GM12878 (cell line): Measurements from ENCODE around the gene MYRF. TPM values are rescaled to one million over a fixed set of nuclear protein-coding genes. Genes with fewer than 3 reads are reported as not detected.

ENCODE experiments used
- ATAC-seq: fragments of 200-7000 bp; cut with Tn5 transposase; 3 replicates; pipeline ENCODE4 v1.9.1; 2020; ENCODE audit warnings: mild to moderate bottlenecking, moderate library complexity
- BruUV-seq: library from RNA; stranded (reverse); fragments of 400-500 nt; replicated peaks from 2 replicates; lab custom pipeline; 2021; lab: Mats Ljungman, UMichigan
- CTCF ChIA-PET: fragments of 300-600 bp; sonication (Branson Sonifier 250); formaldehyde crosslinking; extraction: SDS; loops from one replicate; lab custom pipeline; 2021; ENCODE audit warnings: inconsistent platforms; lab: Yijun Ruan, JAX
- POLR2A ChIA-PET: fragments of 350-600 bp; formaldehyde crosslinking; extraction: SDS; loops from one replicate; lab custom pipeline; 2021; ENCODE audit warnings: inconsistent platforms; lab: Charles Lee
- RAD21 ChIA-PET: fragments of 300-600 bp; sonication (Branson Sonifier 250); formaldehyde crosslinking; loops from one replicate; lab custom pipeline; 2023; ENCODE audit warnings: antibody characterized with exemption; ENCODE audit not compliant: unreplicated experiment; lab: Charles Lee
- SMC1A ChIA-PET: fragments of 300-600 bp; sonication (Branson Sonifier 250); formaldehyde crosslinking; loops from one replicate; lab custom pipeline; 2023; ENCODE audit not compliant: unreplicated experiment, uncharacterized antibody; lab: Charles Lee
- DNase-seq: peaks from one replicate; pipeline ENCODE4 v3.0.0-alpha.2; 2011; ENCODE audit warnings: low read depth, low spot score
- FAIRE-seq: peaks from 3 replicates; lab custom pipeline; 2011; peaks lifted over from hg19 to GRCh38; lab: Jason Lieb, UNC
- H2AFZ ChIP-seq: 2 replicates; pipeline ENCODE4 v1.6.0; 2011; ENCODE audit warnings: low read depth, low read length, control low read depth; ENCODE audit not compliant: control insufficient read depth
- H3K27ac ChIP-seq: 2 replicates; pipeline ENCODE4 v1.5.1; 2011; ENCODE audit warnings: control low read depth; ENCODE audit not compliant: control insufficient read depth, insufficient read depth
- H3K27me3 ChIP-seq, 2 experiments: replicated peaks in 1 of 2; 2 replicates each; pipeline versions ENCODE4 v1.6.0 to v1.6.1; 2011; ENCODE audit warnings: low read length in 1 of 2; ENCODE audit not compliant: control insufficient read depth in 2 of 2, insufficient read depth in 2 of 2
- H3K36me3 ChIP-seq, 2 experiments: 2 replicates each; pipeline ENCODE4 v1.5.1; 2011; ENCODE audit warnings: low read length in 1 of 2; ENCODE audit not compliant: control insufficient read depth in 2 of 2, insufficient read depth in 2 of 2
- H3K4me1 ChIP-seq: 2 replicates; pipeline ENCODE4 v1.6.1; 2011; ENCODE audit warnings: mild to moderate bottlenecking, low read length, moderate library complexity, mixed read lengths; ENCODE audit not compliant: control insufficient read depth, insufficient read depth
- H3K4me2 ChIP-seq: 2 replicates; pipeline ENCODE4 v1.6.0; 2011; ENCODE audit warnings: control low read depth; ENCODE audit not compliant: control insufficient read depth, insufficient read depth
- H3K4me3 ChIP-seq: fragments of 200-600 bp; sonication (generic); 2 replicates; pipeline ENCODE4 v1.5.1; 2016
- H3K79me2 ChIP-seq: 2 replicates; pipeline ENCODE4 v1.6.0; 2011; ENCODE audit warnings: low read length; ENCODE audit not compliant: control insufficient read depth, insufficient read depth
- H3K9ac ChIP-seq: 2 replicates; pipeline ENCODE4 v1.8.0; 2011; ENCODE audit warnings: low read length, control low read depth, mixed read lengths; ENCODE audit not compliant: control insufficient read depth, insufficient read depth
- H3K9me3 ChIP-seq: replicated peaks from 3 replicates; pipeline ENCODE4 v1.5.1; 2011; ENCODE audit warnings: mild to moderate bottlenecking, low read length; ENCODE audit not compliant: control insufficient read depth, insufficient read depth
- H4K20me1 ChIP-seq: 2 replicates; pipeline ENCODE4 v1.6.0; 2011; ENCODE audit not compliant: control insufficient read depth, insufficient read depth
- CHD1 ChIP-seq: IDR thresholded peaks from 2 replicates; pipeline ENCODE4 v1.6.1; 2012; ENCODE audit warnings: low read depth, low read length, improper control_type of control experiment
- EED ChIP-seq: sonication (generic); IDR thresholded peaks from 2 replicates; pipeline ENCODE4 v1.6.1; 2016; ENCODE audit warnings: antibody characterized with exemption, low read depth
- HDGF ChIP-seq: fragments of 450-650 bp; IDR thresholded peaks from 2 replicates; pipeline ENCODE4 v1.6.1; 2016; ENCODE audit warnings: antibody characterized with exemption
- MXI1 ChIP-seq: fragments of 150-350 bp; IDR thresholded peaks from 2 replicates; pipeline ENCODE4 v1.6.1; 2011; ENCODE audit warnings: low read depth, mild to moderate bottlenecking, inconsistent platforms, low read length, improper control_type of control experiment
- NBN ChIP-seq: fragments of 450-650 bp; IDR thresholded peaks from 2 replicates; pipeline ENCODE4 v1.6.1; 2016
- POLR2AphosphoS5 ChIP-seq: IDR thresholded peaks from 2 replicates; pipeline ENCODE4 v1.6.1; 2011; ENCODE audit warnings: mild to moderate bottlenecking, low read length, inconsistent platforms
- RB1 ChIP-seq: fragments of 450-650 bp; formaldehyde crosslinking; IDR thresholded peaks from 2 replicates; pipeline ENCODE4 v1.6.1; 2017; ENCODE audit warnings: mild to moderate bottlenecking, borderline replicate concordance
- RUNX3 ChIP-seq: IDR thresholded peaks from 2 replicates; pipeline ENCODE4 v1.6.1; 2012; ENCODE audit warnings: low read length, inconsistent platforms
- SUZ12 ChIP-seq: fragments of 200-600 bp; sonication (generic); IDR thresholded peaks from one replicate; pipeline ENCODE4 v1.6.1; 2018; ENCODE audit warnings: antibody characterized with exemption, mild to moderate bottlenecking; ENCODE audit not compliant: unreplicated experiment
- ZNF384 ChIP-seq: IDR thresholded peaks from 2 replicates; pipeline ENCODE4 v1.6.1; 2012; ENCODE audit warnings: low read depth, mild to moderate bottlenecking, low read length, improper control_type of control experiment, borderline replicate concordance
- WGBS: methylation state at CpG from one replicate; pipeline ENCODE4 v1.1.6; 2016; ENCODE audit warnings: low lambda C conversion rate; ENCODE audit not compliant: insufficient replicate concordance, insufficient coverage; ENCODE audit errors: missing lambda C conversion rate; 5-methylcytosine and 5-hydroxymethylcytosine counted together
- in situ Hi-C: fragments of 300-500 bp; cut with MboI; formaldehyde crosslinking; loops from 9 replicates; pipeline ENCODE4 v1.14.3; 2018; ENCODE audit warnings: mixed read lengths
- intact Hi-C: fragments of 100-400 bp; cut with micrococcal nuclease; formaldehyde crosslinking; loops from one replicate; pipeline ENCODE4 v1.14.2; 2022; ENCODE audit not compliant: unreplicated experiment
- polyA plus RNA-seq, 11 experiments: library from polyadenylated mRNA; depleted of rRNA in 4 of 11; unstranded in 6 of 11; stranded (reverse) in 5 of 11; fragments of >200 nt; fragmentation: Nextera tagmentation in 4 of 11; fragmentation: Illumina TruSeq in 1 of 11; extraction: Ambion mirVana in 4 of 11; extraction: Trizol in 1 of 11; gene quantifications; 1 replicate in 1 of 11; 2 replicates in 10 of 11; pipeline versions ENCODE4 v1.2.1 to v1.2.3, GENCODE V29; 2011 to 2016; ENCODE audit warnings: inconsistent platforms in 2 of 11, missing spikeins in 2 of 11, low read depth in 1 of 11
- total RNA-seq, 4 experiments: library from RNA; depleted of rRNA in 3 of 4; stranded (reverse); fragments of >200 nt in 3 of 4; fragmentation: Illumina TruSeq in 1 of 4; extraction: Trizol in 1 of 4; gene quantifications; 2 replicates each; pipeline versions ENCODE4 v1.2.1 to v1.2.3, GENCODE V29; 2013 to 2021
- TF ChIP-seq, protein P1 (sequence below), 3 experiments: IDR thresholded peaks in 2 of 3; conservative IDR thresholded peaks in 1 of 3; 2 replicates each; pipeline ENCODE4 v1.5.1; 2011; ENCODE audit warnings: low read depth in 3 of 3, low read length in 3 of 3, mild to moderate bottlenecking in 3 of 3, control low read depth in 2 of 3, moderate library complexity in 2 of 3, inconsistent platforms in 1 of 3, mixed read lengths in 1 of 3; ENCODE audit not compliant: control insufficient read depth in 2 of 3, insufficient read depth in 1 of 3; ENCODE audit errors: extremely low read depth in 1 of 3

MYRF gene
- total and polyA plus RNA-seq, 10 of the 15 experiments (the other 5 are each of a cell fraction or from before 2014, with no cell fraction given), result 0.27 to 15.6 (median 0.89) TPM

DNA sequence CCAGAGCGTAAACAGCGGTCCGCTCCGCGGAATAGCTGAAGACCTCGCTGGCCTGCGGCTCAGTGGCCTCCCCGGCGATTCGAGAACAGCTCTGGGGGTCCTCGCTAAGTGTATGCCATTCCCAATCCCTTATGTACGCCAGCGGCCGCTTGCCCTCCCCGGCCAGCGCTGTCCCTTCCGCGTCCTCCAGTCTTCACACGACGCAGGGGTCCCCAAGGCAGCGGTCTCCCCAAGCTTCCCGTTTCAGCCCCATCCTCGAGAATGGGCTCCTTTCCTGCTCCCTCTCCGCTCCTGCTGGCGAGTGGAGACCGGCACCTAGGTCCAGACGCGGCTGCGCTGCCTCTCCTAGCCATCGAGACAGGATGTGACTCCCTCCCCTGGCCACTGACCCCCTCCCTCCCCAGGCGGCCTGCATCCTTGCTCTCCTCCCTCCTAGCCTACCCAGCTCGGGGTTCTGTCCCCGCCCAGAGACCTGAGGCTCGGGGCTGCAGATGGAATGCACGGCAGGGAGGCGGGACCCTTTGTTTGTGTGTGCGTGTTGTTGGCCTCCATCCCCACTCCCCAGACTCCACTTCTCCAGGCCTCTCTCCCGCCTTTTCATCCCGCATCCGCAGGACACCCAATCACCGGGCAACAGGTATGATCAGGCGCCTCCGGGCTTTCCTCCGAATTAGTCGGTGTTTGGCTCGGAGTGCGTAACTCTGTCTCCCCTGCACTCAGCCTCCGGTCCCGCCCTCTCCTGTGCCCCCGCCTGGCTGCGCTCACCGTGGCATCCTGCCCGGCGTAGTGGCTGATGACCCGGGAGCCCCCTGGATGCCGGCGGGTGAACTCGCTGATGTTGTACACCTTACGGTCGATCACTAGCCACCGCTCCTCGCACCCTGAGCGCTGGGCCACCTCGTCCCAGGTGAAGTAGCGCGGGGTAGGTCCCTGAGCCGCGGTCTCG is 63.6 kb downstream of the MYRF start:
- no peak for DNase-seq
- ChIA-PET RAD21 (interaction anchor here (0.8 to 5.4 kb wide), 13 partner anchors 10 to 307 kb away, joined by 3 to 51 read pairs (median 5); partner anchors contain the start of genes FADS2, FEN1, INCENP and TMEM258), POLR2A (interaction anchor here (0.5 to 9.9 kb wide), 12 partner anchors 7 to 537 kb away, joined by 3 to 167 read pairs (median 6); partner anchors contain the start of genes FADS2, FEN1, FTH1 and TMEM258), SMC1A (interaction anchor here (0.6 to 5.1 kb wide), 10 partner anchors 10 to 536 kb away, joined by 3 to 67 read pairs (median 6); partner anchors contain the start of gene FADS2), CTCF (interaction anchor here (0.7 to 10.8 kb wide), 16 partner anchors 12 to 266 kb away, joined by 3 to 141 read pairs (median 6); partner anchors contain the start of gene FADS2)
- Histone ChIP-seq H3K27ac (peak overlapping the region; percentile 87), H3K36me3 (0 out of 4 replicates have a peak, but pooled peaks cover 0 to 5% of the 10 kb centered on the region in 2 experiments), H3K27me3 (no peaks in the 10 kb centered on the region), H3K9me3 (no peaks in the 10 kb centered on the region), H3K4me1 (peaks cover 3% of the 10 kb centered on the region; the same call in 1 of the 2 replicates), H2AFZ (peak overlapping the region; percentile 83), H3K9ac (peak overlapping the region; percentile 89), H3K79me2 (peaks cover 21% of the 10 kb centered on the region), H4K20me1 (no peaks in the 10 kb centered on the region), H3K4me3 (peak overlapping the region; percentile 81), H3K4me2 (peak overlapping the region; percentile 95)
- TF ChIP-seq MXI1, result 0 out of 2 replicates have a peak, but pooled peaks have one; percentile 32
- no peak; the same call in 1 of the 2 replicates for TF ChIP-seq HDGF
- TF ChIP-seq, protein P1, sequence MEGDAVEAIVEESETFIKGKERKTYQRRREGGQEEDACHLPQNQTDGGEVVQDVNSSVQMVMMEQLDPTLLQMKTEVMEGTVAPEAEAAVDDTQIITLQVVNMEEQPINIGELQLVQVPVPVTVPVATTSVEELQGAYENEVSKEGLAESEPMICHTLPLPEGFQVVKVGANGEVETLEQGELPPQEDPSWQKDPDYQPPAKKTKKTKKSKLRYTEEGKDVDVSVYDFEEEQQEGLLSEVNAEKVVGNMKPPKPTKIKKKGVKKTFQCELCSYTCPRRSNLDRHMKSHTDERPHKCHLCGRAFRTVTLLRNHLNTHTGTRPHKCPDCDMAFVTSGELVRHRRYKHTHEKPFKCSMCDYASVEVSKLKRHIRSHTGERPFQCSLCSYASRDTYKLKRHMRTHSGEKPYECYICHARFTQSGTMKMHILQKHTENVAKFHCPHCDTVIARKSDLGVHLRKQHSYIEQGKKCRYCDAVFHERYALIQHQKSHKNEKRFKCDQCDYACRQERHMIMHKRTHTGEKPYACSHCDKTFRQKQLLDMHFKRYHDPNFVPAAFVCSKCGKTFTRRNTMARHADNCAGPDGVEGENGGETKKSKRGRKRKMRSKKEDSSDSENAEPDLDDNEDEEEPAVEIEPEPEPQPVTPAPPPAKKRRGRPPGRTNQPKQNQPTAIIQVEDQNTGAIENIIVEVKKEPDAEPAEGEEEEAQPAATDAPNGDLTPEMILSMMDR (IDR thresholded peaks at IDR 0.05 in 2 of 3, conservative IDR thresholded peaks at IDR 0.05 in 1 of 3; ENCODE audit: control insufficient read depth in 2 of 3, extremely low read depth in 1 of 3, insufficient read depth in 1 of 3, low read depth in 3 of 3, low read length in 3 of 3), result peak in 1 of 3 experiments; percentile 27; a peak in 1 of 6 replicates
- TF ChIP-seq EED, result no peak
- TF ChIP-seq NBN, result 0 out of 2 replicates have a peak, but pooled peaks have one; percentile 8
- 0 out of 2 replicates have a peak, but pooled peaks have one; percentile 23 for TF ChIP-seq POLR2AphosphoS5
- TF ChIP-seq RB1, result no peak; the same call in 1 of the 2 replicates
- TF ChIP-seq SUZ12, result no peak
- peak; percentile 14; the same call in 1 of the 2 replicates for TF ChIP-seq RUNX3
- TF ChIP-seq CHD1, result peak; percentile 7; the same call in 1 of the 2 replicates
- no peak for TF ChIP-seq ZNF384
- FAIRE-seq, result no peak
- 1% methylated on average over 68 of the region's 69 CpGs for WGBS
- ATAC-seq, result peak; percentile 55
- intact Hi-C loops (loop anchor here (1.0 kb wide), 2 partner anchors 11 to 24 kb away; partner anchors contain the start of genes FEN1 and TMEM258), in situ Hi-C loops (no loop called here)
- TSS peak; percentile 46 for BruUV-seq
